Activated CD4-positive, alpha-beta T cell treated with anti-CD3 and anti-CD28 coated beads, Interleukin-2, Interleukin-4, amounts not matched to agents 100 ng/mL and 50 ng/mL, durations not matched to agents 16 hours and 8 hours (primary cell): ENCODE data around the gene KAT8.

Experiments
- DNase-seq: peaks from one replicate; pipeline ENCODE4 v3.0.0-alpha.2; 2020; ENCODE audit warnings: low spot score

KAT8 gene

DNA sequence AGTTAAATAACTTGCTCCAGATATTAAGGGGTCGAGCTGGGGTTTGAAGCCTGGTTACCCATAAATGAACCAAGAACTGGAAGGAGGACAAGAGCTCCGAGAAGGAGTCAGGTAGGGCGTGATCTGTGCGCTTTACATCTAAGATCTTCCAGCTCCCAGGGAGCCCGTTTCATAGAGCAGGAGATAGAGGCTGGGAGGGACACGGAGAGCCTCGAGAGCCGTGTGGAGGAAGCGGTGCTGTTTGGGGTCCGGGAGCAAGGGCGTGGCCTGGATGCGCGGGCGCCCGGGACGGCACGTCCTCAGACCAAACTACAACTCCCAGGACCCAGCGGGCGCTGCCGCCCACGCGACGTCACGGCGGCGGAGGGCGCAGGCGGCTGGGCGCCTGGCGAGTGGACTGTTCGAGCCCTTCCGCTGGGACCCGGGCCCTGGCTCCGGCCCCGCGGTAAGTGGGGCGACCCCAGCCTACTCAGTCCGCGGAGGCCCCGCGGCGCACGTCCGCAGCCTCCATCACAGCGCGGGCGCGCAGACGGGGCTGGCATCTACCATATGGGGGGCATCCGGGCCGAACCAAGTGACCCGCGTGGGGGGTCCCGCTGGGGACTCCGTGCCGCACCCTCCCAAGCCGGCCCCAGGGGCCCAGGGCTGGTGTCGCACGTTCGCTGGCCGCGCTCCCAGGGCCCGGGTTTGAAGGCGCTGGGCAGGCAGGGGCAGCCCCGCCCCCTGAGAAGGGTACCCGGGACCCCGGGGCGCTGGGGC is 9.2 kb upstream of the KAT8 start, which contains the start of gene BCKDK:
Gene BCKDK (plus strand): TSS at position 352 of the 759 bp plus-strand sequence. CDS start 838 bp downstream, outside the sequence.
- DNase-seq: peak; percentile 84

GRCh38 chr16:31108794-31109558 is 8.5 kb upstream of the KAT8 start:
- no peak for DNase-seq

DNA sequence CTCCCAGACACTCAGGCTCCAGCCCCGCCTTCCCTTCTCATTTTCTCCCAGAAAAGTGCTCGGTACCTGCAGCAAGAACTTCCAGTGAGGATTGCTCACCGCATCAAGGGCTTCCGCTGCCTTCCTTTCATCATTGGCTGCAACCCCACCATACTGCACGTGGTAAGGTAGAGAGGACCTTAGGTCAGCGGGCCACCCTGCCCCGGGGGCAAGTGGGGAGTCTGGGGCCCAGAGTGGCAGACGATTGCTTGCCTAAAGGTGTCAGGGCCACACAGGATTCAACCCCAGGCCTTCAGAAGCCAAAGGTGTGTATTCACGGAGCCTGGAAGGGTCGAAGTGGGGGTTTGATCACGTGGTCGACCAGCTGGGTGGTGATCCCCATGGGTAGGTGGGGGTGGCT is 7.8 kb upstream of the KAT8 start:
- no peak for DNase-seq

- DNase-seq: no peak
These were observed 7.1 kb upstream of the KAT8 start for GRCh38 chr16:31110106-31111034.

DNA sequence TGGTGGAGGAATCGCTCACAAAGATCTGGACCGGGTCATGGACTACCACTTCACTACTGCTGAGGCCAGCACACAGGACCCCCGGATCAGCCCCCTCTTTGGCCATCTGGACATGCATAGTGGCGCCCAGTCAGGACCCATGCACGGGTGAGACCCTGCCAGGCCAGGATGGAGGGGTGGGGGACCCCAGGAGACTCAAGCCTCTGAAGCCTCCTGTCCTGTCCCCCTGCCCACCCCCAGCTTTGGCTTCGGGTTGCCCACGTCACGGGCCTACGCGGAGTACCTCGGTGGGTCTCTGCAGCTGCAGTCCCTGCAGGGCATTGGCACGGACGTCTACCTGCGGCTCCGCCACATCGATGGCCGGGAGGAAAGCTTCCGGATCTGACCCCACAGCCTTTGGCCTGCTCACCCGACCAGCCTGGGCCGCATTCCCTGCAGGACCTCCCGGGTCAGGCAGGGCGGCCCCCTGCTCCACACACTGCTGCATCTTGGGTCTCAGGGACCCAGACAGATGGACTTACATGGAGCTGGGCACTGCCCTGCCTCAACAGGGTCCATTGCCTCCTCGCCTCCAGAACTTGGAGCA is 5.5 kb upstream of the KAT8 start:
- DNase-seq: no peak

GRCh38 chr16:31112711-31113110 is 4.8 kb upstream of the KAT8 start:
- no peak for DNase-seq

GRCh38 chr16:31113121-31114120 is 4.0 kb upstream of the KAT8 start:
- DNase-seq: no peak

GRCh38 chr16:31114468-31114867 is 3.0 kb upstream of the KAT8 start:
- no peak for DNase-seq

DNA sequence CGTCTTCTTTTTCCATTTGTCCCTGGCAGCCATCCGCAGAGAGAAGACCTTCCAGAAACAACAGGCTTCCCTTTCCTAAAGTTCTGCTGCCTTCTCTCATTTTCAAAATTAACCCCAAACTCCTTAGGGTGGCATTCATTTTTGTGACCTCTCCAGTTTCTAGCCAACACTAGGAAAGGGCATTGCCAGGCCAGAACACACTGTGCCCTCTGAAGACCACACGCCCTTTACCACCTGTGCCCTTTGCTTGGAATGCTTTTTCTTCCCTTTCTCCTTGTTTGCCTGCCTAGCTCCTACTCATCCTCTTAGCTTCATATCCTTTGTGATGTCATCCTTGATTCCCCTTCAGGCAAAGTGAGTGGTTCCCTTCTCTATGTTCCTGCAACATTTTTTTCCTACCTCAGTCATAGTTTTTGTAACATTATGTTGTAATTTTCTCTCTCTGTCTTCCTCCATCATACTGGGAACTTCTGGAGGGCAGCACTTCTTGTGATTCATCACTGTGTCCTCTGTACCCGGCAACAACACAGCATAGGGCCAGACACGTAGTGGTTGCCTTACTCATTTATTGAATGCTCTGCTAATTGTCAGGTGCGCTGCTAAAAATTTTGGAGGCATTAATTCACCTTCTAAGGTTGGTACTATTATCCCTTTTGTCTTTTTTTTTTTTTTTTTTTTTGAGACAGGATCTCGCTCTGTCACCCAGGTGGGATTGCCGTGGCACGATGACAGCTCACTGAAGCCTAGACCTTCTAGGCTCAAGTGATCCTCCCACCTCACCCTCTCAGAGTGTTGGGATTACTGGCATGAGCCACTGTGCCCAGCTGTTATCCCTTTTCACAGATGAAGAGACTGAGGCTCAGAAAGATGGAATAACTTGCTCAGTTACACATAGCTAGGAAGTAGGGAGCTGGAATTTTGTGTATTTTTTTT is 1.0 kb downstream of the KAT8 start:
- DNase-seq: no peak

DNA sequence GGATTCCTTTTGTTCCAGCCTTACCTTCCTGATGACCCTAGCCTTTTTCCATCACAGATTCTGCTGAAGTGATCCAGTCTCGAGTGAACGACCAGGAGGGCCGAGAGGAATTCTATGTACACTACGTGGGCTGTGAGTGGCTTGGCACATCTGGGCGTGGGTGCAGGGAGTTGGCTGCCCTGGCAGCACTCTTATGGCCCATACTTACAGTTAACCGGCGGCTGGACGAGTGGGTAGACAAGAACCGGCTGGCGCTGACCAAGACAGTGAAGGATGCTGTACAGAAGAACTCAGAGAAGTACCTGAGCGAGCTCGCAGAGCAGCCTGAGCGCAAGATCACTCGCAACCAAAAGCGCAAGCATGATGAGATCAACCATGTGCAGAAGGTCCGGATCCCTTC is 2.7 kb downstream of the KAT8 start:
- DNase-seq: no peak

- no peak for DNase-seq
These were observed 8.4 kb downstream of the KAT8 start for GRCh38 chr16:31125844-31126243.

DNA sequence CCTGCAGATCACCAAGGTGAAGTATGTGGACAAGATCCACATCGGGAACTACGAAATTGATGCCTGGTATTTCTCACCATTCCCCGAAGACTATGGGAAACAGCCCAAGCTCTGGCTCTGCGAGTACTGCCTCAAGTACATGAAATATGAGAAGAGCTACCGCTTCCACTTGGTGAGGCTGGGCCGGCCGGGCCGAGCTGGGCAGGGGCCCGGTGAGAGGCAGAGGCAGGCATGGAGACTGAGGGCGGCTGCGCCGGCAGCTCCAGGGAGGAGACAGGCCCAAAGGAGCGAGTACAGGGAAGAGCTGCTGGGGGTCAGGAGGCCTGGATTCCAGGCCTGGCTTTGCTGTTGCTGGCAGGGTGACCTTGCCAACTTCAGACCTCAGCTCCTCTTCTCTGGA is 9.7 kb downstream of the KAT8 start:
- no peak for DNase-seq

- no peak for DNase-seq
These were observed 11.5 kb downstream of the KAT8 start for GRCh38 chr16:31128711-31129567.

DNA sequence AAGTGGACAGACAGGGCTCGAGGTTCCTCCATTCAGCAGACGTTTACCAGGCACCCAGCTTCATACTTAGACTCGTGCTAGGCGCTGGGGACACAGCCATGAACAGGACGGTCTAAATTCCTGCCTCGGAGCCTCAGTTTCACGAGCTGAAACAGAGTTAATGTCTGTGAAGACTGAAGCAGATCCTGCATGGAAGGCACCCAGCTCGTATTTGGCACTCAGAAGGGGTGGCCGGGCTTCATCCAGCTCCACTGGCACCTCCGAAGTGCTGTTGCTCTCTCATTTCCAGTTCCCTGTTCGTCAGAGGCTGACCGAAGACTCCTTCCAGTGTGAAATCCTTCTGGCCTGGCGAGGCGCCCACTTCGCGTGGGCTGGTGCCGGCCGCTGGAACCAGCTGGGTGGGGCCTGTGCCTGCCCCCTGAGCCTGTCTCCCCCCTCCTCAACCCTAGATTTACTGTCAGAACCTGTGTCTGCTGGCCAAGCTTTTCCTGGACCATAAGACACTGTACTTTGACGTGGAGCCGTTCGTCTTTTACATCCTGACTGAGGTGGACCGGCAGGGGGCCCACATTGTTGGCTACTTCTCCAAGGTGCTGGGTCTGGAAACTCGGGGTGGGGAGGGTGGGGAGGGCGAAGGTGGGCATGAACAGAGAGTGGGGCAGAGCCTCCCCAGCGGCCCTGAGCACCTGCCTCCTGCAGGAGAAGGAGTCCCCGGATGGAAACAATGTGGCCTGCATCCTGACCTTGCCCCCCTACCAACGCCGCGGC is 12.3 kb downstream of the KAT8 start:
- no peak for DNase-seq

- DNase-seq: no peak
These were observed 12.9 kb downstream of the KAT8 start for GRCh38 chr16:31130336-31130891.

DNA sequence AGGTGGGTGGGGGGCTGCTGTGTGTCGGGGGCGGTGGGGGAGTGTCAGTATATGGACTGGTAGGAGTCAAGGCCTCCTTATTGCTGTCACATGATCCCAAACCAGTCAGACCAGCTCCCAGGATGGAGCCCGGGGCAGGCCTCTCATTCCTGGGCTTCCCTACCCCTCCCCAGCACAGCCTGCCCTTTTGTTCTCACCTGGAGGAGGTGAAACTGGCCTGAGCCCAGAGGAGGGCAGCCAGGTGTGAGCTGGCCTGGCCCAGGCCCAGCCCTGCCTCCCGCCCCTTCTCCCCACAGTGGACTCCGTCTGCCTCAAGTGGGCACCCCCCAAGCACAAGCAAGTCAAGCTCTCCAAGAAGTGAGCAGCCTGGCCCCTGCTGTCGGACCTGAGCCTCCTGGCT is 13.4 kb downstream of the KAT8 start:
- DNase-seq: no peak

DNA sequence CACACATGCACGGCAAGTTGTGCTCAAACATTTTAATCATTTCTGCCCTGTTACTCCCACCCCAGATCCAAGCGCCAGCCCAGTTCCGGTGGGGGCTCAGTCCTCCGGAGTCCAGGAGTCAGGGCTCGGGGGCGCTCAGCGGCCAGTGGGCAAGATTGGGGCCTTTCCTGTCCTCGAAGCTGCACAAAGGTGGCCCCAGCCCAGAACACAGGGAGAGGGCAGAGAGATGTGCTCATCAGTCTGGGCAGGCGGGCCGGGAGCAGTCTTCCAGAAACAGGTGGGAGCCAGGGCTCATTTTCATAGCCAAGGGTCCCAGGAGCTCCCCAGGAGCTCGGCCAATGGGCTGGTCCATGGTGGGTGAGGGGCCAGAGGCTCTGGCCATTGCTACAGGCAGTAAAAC is 14.0 kb downstream of the KAT8 start:
- DNase-seq: no peak
